NCI-H2107 treated with DMSO at 0.1 percent for 48 hours (cell line): ENCODE data around the gene AMH.

Experiments
- DNase-seq: peaks from one replicate; lab custom pipeline; 2025; ENCODE audit not compliant: unreplicated experiment; lab: John Stamatoyannopoulos, UW

AMH gene

DNA sequence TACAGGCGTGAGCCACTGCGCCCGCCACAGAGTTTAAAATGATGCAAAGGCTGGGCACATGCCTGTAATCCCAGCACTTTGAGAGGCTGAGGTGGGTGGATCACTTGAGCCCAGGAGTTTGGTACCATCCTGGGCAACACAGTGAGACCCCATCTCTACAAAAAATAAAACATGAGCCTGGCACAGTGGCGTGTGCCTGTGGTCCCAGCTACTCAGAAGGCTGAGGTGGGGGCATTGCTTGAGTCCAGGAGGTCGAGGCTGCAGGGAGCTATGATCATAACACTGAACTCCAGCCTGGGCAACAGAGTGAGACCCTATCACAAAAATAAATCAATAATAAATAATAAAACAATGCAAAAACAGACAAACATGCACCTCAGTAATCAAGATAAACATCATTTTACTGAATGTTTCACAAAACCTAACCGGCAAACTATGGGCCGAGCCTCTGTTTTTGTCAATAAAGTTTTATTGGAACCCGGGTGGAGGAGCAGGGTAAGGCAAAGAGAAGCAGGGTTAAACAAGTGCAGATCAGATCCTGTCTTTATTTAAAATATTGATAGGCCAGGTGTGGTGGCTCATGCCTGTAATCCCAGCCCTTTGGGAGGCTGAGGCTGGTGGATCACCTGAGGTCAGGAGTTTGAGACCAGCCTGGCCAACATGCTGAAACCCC, 34.8 kb downstream of the AMH start:
- no peak for DNase-seq

DNA sequence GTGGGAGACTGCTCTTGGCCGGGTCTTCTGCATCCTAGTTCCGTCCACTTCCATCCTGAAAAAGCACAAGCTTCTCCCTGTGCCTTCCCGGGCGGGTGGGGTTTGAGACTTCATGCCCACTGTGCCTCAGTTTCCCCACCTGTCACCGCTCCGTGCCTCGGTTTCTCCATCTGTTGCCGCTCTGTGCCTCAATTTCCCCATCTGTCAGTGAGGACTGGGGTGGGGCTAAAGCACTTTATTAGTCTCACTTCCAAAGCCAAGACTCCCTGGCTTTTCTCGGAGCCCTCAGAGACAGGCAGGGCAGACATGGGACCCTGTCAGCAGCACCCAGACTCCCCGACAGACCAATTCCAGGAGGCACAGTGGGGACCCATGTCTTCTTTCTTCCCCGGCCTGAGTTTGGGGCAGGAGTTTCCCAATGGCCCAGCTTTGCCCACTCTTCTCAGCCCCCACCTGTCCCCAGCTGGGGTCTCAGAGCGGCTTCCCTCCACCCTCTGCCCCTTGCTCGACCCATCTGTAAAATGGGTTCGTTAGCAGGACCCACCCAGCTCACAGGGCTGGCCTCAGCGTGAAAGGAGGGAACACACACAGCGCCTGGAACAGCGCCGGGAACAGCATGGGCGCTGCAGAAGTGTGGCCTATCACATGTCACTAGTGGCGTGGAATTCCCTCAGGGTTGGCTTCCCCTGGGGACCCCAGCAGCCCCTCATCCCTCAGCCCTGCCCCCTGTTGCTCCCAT, 37.4 kb downstream of the AMH start:
- DNase-seq = no peak

DNA sequence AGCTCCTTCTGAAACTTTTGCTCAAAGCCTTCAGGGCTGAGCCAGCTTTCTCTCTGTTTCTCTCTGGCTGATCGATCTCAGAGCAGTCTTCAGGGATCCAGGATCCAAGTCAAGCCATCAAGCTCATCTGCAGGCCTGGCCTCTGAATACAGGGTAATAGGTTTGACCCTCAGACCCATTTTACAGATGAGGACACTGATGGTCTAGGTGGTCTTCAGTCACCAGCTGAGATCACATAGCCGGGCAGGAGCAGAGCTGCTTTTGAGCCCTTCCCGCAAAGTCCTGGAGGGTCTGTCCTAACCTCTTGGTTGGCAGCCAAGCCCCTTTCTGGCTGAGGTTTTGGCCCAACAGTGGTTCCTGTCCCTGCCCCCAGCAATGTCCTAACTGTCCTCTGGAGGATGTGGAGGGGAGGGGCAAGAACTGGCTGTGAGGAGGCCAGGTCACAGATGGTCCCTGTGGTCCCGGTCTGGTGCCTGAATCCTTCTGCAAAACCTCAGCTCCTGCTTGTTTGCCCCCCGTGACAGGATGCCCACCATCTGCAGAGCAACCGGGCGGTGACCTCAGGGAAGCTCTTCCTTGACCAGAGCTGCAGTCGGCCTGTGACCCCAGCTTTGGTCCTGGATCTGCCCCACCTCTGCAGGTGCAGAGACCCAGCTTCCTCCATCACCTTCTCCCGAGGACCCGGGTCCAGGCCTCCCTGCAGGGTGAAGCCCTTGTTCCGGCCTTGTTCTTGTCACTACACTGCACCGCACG, 38.6 kb downstream of the AMH start:
- DNase-seq = no peak

DNA sequence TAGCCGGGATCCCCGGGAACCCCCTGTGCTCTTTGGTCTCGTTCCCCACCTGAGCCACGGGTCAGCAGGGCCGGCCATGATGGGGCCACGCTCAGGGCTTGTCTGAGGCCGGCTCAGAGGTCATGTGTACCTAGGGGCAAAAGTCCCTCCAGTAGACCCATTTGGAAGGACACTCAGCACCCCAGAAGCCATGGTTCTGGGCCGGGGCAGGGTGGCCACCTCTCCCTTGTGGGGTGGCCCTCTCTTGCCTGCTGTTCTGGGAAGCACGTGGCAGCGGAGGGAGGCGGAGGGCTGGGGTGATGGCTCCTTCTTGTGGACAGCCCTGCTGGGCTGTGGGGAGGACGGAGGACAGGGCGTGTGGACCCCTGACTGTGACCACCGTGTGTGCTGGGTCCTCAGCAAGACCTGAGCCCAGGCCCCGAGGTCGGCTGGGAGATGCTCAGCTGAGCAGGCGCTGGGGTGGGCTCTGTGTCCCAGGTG, 39.3 kb downstream of the AMH start:
- peak; percentile 17 for DNase-seq

DNA sequence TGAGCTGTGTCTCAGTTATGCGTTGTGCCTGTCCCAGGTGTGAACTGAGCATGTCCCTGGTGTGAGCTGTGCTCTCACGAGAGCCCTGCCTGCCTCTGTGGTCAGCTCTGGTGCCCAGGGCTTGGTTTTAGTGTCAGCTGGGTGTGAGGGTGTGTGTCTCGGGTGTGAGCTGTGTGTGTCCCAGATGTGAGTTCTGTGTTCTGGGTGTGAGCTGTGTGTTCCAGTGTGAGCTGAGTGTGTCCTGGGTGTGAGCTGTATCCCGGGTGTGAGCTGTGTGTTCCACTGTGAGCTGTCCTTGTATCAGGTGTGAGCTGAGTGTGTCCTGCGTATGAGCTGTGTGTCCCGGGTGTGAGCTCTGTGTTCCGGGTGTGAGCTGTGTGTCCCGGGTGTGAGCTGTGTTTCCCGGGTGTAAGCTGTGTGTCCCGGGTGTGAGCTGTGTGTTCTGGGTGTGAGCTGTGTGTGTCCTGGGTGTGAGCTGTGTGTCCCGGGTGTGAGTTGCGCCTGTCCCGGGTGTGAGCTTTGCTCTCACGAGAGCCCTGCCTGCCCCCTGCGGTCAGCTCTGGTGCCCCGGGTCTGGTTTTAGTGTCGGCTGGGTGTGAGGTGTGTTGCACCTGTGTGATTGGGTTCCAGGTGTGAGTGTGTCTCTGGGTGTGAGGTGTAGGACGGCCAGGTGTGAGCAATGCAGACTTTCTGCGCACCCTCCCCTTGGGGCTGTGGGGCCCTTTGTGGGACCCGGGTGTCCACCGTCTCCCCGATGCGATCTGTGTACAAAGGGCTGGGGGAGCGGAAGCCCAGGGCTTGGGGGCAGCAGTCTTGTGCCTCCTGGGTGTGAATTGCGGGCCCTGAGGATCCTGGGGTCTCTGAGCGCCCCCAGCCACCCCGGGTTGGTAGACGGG, 39.9 kb downstream of the AMH start:
- no peak for DNase-seq

DNA sequence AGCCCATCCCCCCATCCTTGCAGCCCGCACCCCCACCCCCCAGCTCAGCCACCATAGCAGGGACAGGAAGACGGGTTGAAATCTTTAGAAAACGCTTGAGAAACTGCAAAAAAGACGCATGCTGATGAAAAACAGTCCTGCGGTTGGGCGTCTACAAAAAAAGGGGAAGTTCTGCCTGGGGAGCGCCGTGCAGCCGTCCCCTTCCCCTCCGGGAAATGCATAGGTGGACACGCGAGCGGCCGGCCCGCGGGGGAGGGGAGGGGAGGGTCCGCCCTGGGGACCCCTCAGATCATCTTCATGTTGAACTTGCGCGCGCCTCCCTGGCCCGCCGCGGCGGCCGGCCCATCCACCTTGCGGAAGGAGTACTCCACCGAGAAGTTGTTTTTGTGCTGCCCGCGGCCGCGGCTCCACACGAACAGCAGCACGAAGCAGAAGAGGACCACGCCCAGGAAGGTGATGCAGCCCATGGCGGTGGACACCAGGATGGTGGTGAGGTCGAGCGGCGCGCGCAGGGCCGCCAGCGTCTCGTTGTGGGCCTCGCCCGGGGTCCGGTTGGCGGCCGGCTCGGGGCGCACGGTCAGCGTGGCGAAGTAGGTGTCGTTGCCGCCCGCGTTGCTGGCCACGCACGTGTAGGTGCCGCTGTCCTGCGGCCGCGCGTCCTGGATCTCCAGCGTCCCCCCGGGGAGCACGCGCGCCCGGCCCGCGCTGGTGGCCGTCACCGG, 40.8 kb downstream of the AMH start:
- no peak for DNase-seq

DNA sequence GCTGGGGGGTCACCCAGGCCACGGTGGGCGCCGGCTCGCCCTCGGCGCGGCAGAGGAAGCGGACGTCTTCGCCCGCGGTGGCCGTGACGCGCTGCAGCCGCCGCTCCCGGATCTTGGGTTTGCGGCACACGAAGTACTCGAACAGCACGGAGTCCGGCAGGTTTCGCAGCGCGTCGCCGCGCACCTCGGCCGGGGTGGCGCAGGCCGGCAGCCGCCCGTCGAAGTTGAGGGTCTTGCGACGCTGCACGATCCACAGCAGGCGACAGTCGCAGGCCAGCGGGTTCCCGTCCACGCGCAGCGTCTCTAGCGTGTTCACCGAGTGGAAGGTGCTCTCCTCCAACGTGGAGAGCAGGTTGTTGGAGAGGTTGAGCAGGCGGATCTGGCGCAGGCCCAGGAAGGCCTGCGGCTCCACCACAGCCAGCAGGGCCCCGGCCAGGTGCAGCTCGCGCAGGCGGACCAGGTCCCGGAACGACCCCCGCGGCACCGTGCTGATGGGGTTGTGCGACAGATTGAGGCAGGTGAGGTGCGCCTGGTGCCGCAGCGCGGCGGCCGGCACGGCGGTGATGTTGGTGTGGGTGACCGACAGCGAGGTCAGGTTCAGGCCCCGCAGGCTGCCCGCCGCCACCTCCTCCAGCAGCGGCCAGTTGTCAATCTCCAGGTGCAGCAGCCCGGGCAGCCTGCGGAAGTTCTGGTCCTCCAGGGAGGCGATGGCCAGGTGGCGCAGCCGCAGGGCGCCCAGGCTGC, 41.5 kb downstream of the AMH start:
- no peak for DNase-seq

DNA sequence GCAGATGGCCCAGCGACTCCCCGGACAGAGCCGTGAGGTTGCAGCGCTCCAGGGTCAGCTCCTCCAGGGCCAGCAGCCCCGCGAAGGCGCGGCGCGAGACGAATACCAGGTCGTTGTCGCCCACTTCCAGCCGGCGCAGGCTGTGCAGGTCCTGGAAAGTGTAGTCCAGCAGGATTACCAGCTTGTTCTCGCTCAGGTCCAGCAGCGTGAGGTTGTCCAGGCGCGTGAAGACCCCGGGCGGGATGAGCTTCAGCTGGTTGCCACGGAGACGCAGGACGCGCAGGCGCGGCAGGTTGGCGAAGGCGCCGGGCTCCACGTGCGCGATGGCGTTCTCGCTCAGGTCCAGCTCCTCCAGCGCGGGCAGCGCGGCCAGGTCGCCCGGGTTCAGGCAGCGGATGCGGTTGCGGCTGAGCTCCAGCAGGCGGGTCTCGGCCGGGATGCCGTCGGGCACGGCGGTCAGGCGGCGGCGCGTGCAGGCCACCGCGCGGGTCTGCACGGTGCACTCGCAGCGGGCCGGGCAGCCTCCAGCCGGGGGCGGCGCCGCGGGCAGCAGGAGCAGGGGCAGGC, 42.1 kb downstream of the AMH start:
- no peak for DNase-seq

DNA sequence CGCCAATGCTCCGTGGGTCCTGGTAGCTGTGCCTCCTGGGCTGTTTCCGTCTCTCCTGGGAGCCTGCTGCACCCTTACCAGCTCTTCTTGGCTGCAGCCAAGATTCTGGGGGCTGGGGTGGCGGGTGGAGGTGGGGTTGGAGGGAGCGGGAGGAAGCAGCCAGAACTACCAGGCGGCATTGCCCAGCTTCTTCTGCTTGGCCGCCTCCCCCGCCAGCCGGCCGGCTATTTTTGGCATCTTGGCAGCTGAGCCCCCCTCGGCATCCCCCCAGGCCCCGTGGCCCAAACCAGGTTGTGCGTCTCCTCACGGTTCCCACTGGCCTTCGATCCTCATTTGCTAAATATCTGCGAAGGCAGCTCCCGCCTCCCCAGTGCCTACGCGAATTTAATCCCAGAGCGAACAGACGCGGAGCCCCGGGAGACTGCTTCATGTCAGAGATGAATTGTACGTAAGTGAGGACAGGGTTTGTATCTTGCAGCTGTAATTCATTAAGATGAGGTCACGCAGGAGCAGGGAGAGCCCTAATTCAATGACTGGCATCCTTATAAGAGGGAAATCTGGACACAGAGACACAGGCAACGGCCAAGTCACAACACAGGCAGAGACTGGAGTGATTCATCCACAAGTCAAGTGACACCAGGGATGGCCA, 45.7 kb downstream of the AMH start:
- no peak for DNase-seq

DNA sequence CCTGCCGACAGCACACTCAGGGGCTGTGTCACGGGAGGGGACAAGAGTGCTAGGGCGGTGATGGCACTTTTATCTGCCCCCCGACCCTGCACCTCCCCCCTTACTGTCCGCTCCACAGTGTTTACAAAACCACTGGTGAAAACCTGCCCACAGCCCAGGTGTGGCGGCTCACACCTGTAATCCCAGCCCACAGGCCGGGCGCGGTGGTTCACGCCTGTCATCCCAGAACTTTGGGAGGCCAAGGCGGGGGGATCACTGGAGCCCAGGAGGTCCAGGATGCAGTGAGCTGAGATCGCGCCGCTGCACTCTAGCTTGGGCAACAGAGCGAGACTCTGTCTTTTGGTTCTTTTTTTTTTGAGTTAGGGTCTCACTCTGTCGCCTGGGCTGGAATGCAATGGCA, 47.0 kb downstream of the AMH start:
- no peak for DNase-seq

DNA sequence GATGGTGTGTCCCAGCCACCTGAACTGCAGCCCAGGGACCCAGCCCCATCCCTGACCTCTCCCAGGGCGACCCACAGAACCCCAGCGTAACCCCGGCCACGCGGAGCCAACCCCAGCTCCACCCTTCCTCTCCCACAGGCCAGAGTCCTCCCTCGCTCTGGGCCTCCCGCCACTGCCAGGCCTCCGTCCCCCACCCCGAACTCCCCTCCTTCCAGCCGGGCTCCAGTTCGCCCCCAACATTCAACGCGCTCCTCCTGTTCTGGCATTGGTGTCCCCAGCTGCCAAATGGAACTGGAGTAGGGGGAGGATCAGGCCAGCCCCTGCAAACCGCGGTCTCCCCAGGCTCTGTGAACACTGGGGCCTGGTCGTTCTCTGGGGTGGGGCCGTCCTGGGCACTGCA, 51.4 kb downstream of the AMH start:
- no peak for DNase-seq
